Urinary bladder (tissue), 4 donors: ENCODE data around the gene MRPL51. TPM values are rescaled to one million over a fixed set of nuclear protein-coding genes. Genes with fewer than 3 reads are reported as not detected.

Source experiments
- DNase-seq: peaks from one replicate; pipeline ENCODE4 v3.0.0-alpha.2; 2015; ENCODE audit errors: extremely low spot score
- H3K27ac ChIP-seq: one replicate; pipeline ENCODE4 v1.5.1; 2013; ENCODE audit warnings: low read depth, mild to moderate bottlenecking, moderate library complexity
- H3K36me3 ChIP-seq: one replicate; pipeline ENCODE4 v1.6.1; 2013; ENCODE audit warnings: mild to moderate bottlenecking, moderate library complexity; ENCODE audit not compliant: insufficient read depth
- H3K4me1 ChIP-seq: one replicate; pipeline ENCODE4 v1.6.1; 2013; ENCODE audit warnings: mild to moderate bottlenecking, moderate library complexity; ENCODE audit not compliant: insufficient read depth
- H3K4me3 ChIP-seq: one replicate; pipeline ENCODE4 v1.5.1; 2013; ENCODE audit warnings: low read depth, low read length
- WGBS: extraction: QIAGEN DNeasy Blood & Tissue Kit; methylation state at CpG from one replicate; pipeline ENCODE4 v1.1.7; 2013; 5-methylcytosine and 5-hydroxymethylcytosine counted together
- polyA plus RNA-seq: library from polyadenylated mRNA; stranded (reverse); fragments of 200-250 nt; gene quantifications from one replicate; pipeline ENCODE4 v1.2.3, GENCODE V29; 2013
- total RNA-seq: library from RNA; depleted of rRNA; stranded (reverse); fragments of >200 nt; gene quantifications from one replicate; pipeline ENCODE4 v1.2.3, GENCODE V29; 2014
- donor health status: healthy with polysubstance abuse.
- donor health status: healthy.

MRPL51 gene
- total and polyA plus RNA-seq, 2 donors, result 77.0 to 85.6 TPM

- no peak overlapping the region for H3K4me3 ChIP-seq
- H3K4me1 ChIP-seq, result no peaks in the 10 kb centered on the region
- no peak for DNase-seq
- no peak overlapping the region for H3K27ac ChIP-seq
- no peaks in the 10 kb centered on the region for H3K36me3 ChIP-seq
- 95% methylated on average over 5 of the region's 5 CpGs for WGBS
Observed at GRCh38 chr12:6466184-6466573, 26.9 kb downstream of the MRPL51 start.

GRCh38 chr12:6465467-6466183 lies 27.4 kb downstream of the MRPL51 start:
- Histone ChIP-seq H3K4me1 (no peaks in the 10 kb centered on the region), H3K4me3 (no peak overlapping the region), H3K36me3 (no peaks in the 10 kb centered on the region), H3K27ac (no peak overlapping the region)
- no peak for DNase-seq
- WGBS, result 35% methylated on average over 6 of the region's 6 CpGs

GRCh38 chr12:6464531-6464930 lies 28.5 kb downstream of the MRPL51 start:
- no peak for DNase-seq
- Histone ChIP-seq H3K4me1 (no peaks in the 10 kb centered on the region), H3K4me3 (no peak overlapping the region), H3K27ac (no peak overlapping the region), H3K36me3 (no peaks in the 10 kb centered on the region)
- WGBS, result 92% methylated on average over 8 of the region's 8 CpGs

- H3K27ac ChIP-seq, result no peak overlapping the region
- no peaks in the 10 kb centered on the region for H3K4me1 ChIP-seq
Observed at GRCh38 chr12:6463858-6464257, 29.2 kb downstream of the MRPL51 start.

GRCh38 chr12:6463216-6463615 lies 29.8 kb downstream of the MRPL51 start:
- Histone ChIP-seq H3K4me3 (no peak overlapping the region), H3K4me1 (no peaks in the 10 kb centered on the region), H3K36me3 (no peaks in the 10 kb centered on the region), H3K27ac (no peak overlapping the region)
- no peak for DNase-seq
- 79% methylated on average over 7 of the region's 7 CpGs for WGBS

More at GRCh38 chr12:6463858-6464257, 29.2 kb downstream of the MRPL51 start:
- no peaks in the 10 kb centered on the region for H3K36me3 ChIP-seq
- H3K4me3 ChIP-seq, result no peak overlapping the region
- DNase-seq, result no peak
- 89% methylated on average over 6 of the region's 6 CpGs for WGBS

GRCh38 chr12:6462234-6462995 lies 30.6 kb downstream of the MRPL51 start:
- no peaks in the 10 kb centered on the region for H3K4me1 ChIP-seq
- no peak overlapping the region for H3K27ac ChIP-seq
- no peaks in the 10 kb centered on the region for H3K36me3 ChIP-seq
- DNase-seq, result no peak
- H3K4me3 ChIP-seq, result no peak overlapping the region
- WGBS, result 85% methylated on average over 14 of the region's 14 CpGs

GRCh38 chr12:6461401-6462233 lies 31.4 kb downstream of the MRPL51 start:
- 71% methylated on average over 15 of the region's 15 CpGs for WGBS
- no peaks in the 10 kb centered on the region for H3K36me3 ChIP-seq
- no peak for DNase-seq
- no peak overlapping the region for H3K4me3 ChIP-seq
- H3K4me1 ChIP-seq, result no peaks in the 10 kb centered on the region
- H3K27ac ChIP-seq, result no peak overlapping the region

- no peak overlapping the region for H3K27ac ChIP-seq
- no peaks in the 10 kb centered on the region for H3K4me1 ChIP-seq
- no peak overlapping the region for H3K4me3 ChIP-seq
- WGBS, result 83% methylated on average over 10 of the region's 10 CpGs
- no peaks in the 10 kb centered on the region for H3K36me3 ChIP-seq
- DNase-seq, result no peak
Observed at GRCh38 chr12:6460751-6461371, 32.2 kb downstream of the MRPL51 start.

- H3K4me1 ChIP-seq, result no peaks in the 10 kb centered on the region
- DNase-seq, result no peak
- no peaks in the 10 kb centered on the region for H3K36me3 ChIP-seq
- H3K4me3 ChIP-seq, result no peak overlapping the region
- H3K27ac ChIP-seq, result no peak overlapping the region
- WGBS, result 96% methylated on average over 2 of the region's 2 CpGs
Observed at GRCh38 chr12:6459004-6459337, 34.1 kb downstream of the MRPL51 start.

- 90% methylated on average over 14 of the region's 14 CpGs for WGBS
- no peak overlapping the region for H3K27ac ChIP-seq
- no peak for DNase-seq
- H3K36me3 ChIP-seq, result no peaks in the 10 kb centered on the region
- H3K4me1 ChIP-seq, result no peaks in the 10 kb centered on the region
- no peak overlapping the region for H3K4me3 ChIP-seq
Observed at GRCh38 chr12:6458281-6459003, 34.6 kb downstream of the MRPL51 start.

GRCh38 chr12:6457220-6457945 lies 35.7 kb downstream of the MRPL51 start:
- no peak overlapping the region for H3K27ac ChIP-seq
- no peak for DNase-seq
- H3K36me3 ChIP-seq, result no peaks in the 10 kb centered on the region
- WGBS, result 89% methylated on average over 12 of the region's 12 CpGs
- no peak overlapping the region for H3K4me3 ChIP-seq
- no peaks in the 10 kb centered on the region for H3K4me1 ChIP-seq

- Histone ChIP-seq H3K4me1 (no peaks in the 10 kb centered on the region), H3K36me3 (no peaks in the 10 kb centered on the region), H3K4me3 (peak overlapping the region; percentile 68), H3K27ac (peak overlapping the region; percentile 94)
- 65% methylated on average over 17 of the region's 17 CpGs for WGBS
- DNase-seq, result no peak
Observed at GRCh38 chr12:6452944-6453630, 40.0 kb downstream of the MRPL51 start.
